Activated B cell treated with CpG ODN at 0.5 μM for 24 hours (primary cell): ENCODE measurements around the gene CEP19. TPM values are rescaled to one million over a fixed set of nuclear protein-coding genes. Genes with fewer than 3 reads are reported as not detected.

Source experiments
- ATAC-seq: fragments of 200-7000 bp; cut with Tn5 transposase; one replicate; pipeline ENCODE4 v1.10.0; 2021; ENCODE audit warnings: low read depth, mild to moderate bottlenecking, moderate library complexity
- CTCF ChIA-PET: fragments of 350-600 bp; sonication (Branson Sonifier 250); formaldehyde crosslinking; loops from one replicate; lab custom pipeline; 2021; ENCODE audit warnings: antibody characterized with exemption; lab: Charles Lee
- POLR2A ChIA-PET: fragments of 350-600 bp; sonication (Branson Sonifier 250); formaldehyde crosslinking; loops from one replicate; lab custom pipeline; 2021; ENCODE audit warnings: antibody characterized with exemption; lab: Charles Lee
- DNase-seq: peaks from one replicate; pipeline ENCODE4 v3.0.0; 2022
- H3K27ac Mint-ChIP-seq: one replicate; pipeline ENCODE4 v1.8.0; 2020; ENCODE audit warnings: mixed read lengths
- H3K27me3 Mint-ChIP-seq: one replicate; pipeline ENCODE4 v1.8.0; 2021; ENCODE audit warnings: mixed read lengths
- H3K36me3 Mint-ChIP-seq: one replicate; pipeline ENCODE4 v1.8.0; 2021; ENCODE audit warnings: low read depth, mixed read lengths
- H3K4me1 Mint-ChIP-seq: one replicate; pipeline ENCODE4 v1.8.0; 2021; ENCODE audit warnings: mixed read lengths
- H3K4me3 Mint-ChIP-seq: one replicate; pipeline ENCODE4 v1.8.0; 2020; ENCODE audit warnings: mild to moderate bottlenecking, mixed read lengths
- H3K9me3 Mint-ChIP-seq: one replicate; pipeline ENCODE4 v1.8.0; 2020; ENCODE audit warnings: mixed read lengths
- CTCF ChIP-seq: fragments of 200-600 bp; IDR thresholded peaks from one replicate; pipeline ENCODE4 v1.8.0; 2022; ENCODE audit warnings: antibody characterized with exemption, mild to moderate bottlenecking
- intact Hi-C: fragments of 100-400 bp; cut with micrococcal nuclease; formaldehyde crosslinking; loops from one replicate; pipeline ENCODE4 v1.15.1; 2024
- total RNA-seq: library from RNA; stranded (reverse); gene quantifications from 2 replicates; pipeline ENCODE4 v1.2.3, GENCODE V29; 2022

The CEP19 gene, protein sequence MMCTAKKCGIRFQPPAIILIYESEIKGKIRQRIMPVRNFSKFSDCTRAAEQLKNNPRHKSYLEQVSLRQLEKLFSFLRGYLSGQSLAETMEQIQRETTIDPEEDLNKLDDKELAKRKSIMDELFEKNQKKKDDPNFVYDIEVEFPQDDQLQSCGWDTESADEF
- 4.0 and 4.1 TPM in 2 replicates for total RNA-seq

GRCh38 chr3:196711838-196712513, at the start of gene CEP19, which contains the start of gene PIGX:
Gene CEP19 (minus strand): TSS chr3:196712250. CDS start chr3:196708657, 3,593 bp downstream.
Gene PIGX (plus strand): TSS chr3:196712377.
- peaks cover 9% of the 10 kb centered on the region for H3K36me3 Mint-ChIP-seq
- no peaks in the 10 kb centered on the region for H3K9me3 Mint-ChIP-seq
- intact Hi-C loops, result loop anchor here (1.0 to 10.0 kb wide), 8 partner anchors 15 to 253 kb away; partner anchors contain the start of genes FBXO45, PAK2, PIGZ and RNF168
- H3K27ac Mint-ChIP-seq, result peak within 1 kb of the TSS; percentile 98
- POLR2A ChIA-PET, result interaction anchor here (0.5 to 2.9 kb wide), 20 partner anchors 14 to 311 kb away, joined by 3 to 44 read pairs (median 5); partner anchors contain the start of genes FBXO45, NRROS, PAK2 and SENP5
- H3K4me3 Mint-ChIP-seq, result peak within 1 kb of the TSS; percentile 91
- H3K4me1 Mint-ChIP-seq, result peaks cover 20% of the 10 kb centered on the region
- TF ChIP-seq CTCF, result no peak
- CTCF ChIA-PET, result interaction anchor here (0.8 to 1.0 kb wide), 2 partner anchors 15 to 102 kb away, joined by 3 to 5 read pairs; no protein-coding TSS in a partner anchor
- ATAC-seq (peak; percentile 80), DNase-seq (peak; percentile 96)
- H3K27me3 Mint-ChIP-seq, result no peaks in the 10 kb centered on the region

DNA sequence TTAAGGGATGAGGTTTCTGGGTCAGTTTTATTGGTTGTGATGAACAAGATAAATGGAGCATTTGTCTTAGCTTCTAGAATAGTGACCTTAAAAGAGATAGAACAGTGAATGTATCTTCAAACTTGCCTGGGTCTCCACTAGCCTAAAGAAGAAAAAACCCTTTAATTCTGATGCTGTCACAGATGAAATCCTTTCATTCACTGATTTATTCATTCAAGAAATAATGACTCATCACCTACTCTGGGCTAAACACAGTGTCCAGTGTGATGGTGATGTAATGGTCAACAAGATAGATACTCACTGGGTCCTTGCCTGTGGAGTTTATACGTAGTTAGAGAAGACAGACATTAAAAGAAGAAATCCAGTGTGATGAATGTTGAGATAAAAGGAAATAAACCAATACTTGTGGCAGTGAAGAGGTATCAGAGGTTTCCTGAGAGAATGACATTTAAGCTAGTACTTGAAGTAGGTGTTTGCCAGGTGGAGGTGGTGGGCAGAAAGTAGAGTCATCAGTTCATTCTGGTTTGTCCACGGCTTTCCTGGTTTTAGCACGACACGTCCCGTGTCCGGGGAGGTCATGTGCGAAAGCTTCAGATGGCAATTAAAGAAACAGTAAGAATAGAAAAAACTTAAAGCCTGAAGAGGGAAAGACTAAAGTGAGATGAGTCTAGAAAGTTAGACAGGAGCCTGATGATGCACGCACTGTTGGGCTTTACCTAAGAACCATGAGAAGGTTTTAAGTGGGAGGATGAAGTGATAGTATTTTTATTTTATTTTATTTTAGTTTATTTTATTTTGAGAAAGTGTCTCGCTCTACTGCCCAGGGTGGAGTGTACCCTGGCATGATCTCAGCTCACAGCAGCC, 46.1 kb upstream of the CEP19 start:
- peak overlapping the region; percentile 62 for H3K27ac Mint-ChIP-seq
- ATAC-seq (no peak), DNase-seq (no peak)
- POLR2A ChIA-PET, result interaction anchor here (0.6 to 1.7 kb wide), 2 partner anchors 9 to 18 kb away, joined by 3 to 6 read pairs; partner anchors contain the start of gene PAK2
- CTCF ChIA-PET, result no interaction called here
- intact Hi-C loops, result no loop called here
- peaks cover 57% of the 10 kb centered on the region for H3K36me3 Mint-ChIP-seq
- H3K4me1 Mint-ChIP-seq, result peaks cover 27% of the 10 kb centered on the region
- no peaks in the 10 kb centered on the region for H3K27me3 Mint-ChIP-seq
- peaks cover 10% of the 10 kb centered on the region for H3K9me3 Mint-ChIP-seq
- TF ChIP-seq CTCF, result no peak
- H3K4me3 Mint-ChIP-seq, result no peak overlapping the region

DNA sequence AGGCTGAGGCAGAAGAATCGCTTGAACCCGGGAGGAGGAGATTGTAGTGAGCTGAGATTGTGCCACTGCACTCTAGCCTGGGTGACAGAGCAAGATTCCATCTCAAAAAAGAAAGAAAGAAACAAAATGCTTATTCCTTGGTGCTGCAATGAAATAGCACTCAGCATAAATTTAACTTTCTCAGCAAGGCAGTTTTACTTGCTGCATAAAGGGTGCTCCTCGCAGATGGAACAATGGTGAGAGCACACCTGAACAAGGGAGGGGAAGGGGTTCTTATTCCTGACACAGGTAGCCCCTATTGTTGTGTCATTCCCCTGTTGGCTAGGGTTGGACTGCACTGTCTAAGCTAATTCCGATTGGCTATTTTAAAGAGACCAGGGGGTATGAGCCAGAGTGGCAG, 44.7 kb upstream of the CEP19 start:
- H3K4me3 Mint-ChIP-seq, result no peak overlapping the region
- ChIA-PET CTCF (no interaction called here), POLR2A (no interaction called here)
- H3K36me3 Mint-ChIP-seq, result peaks cover 58% of the 10 kb centered on the region
- no peak overlapping the region for H3K27ac Mint-ChIP-seq
- peaks cover 25% of the 10 kb centered on the region for H3K4me1 Mint-ChIP-seq
- ATAC-seq (no peak), DNase-seq (no peak)
- intact Hi-C loops, result no loop called here
- no peaks in the 10 kb centered on the region for H3K27me3 Mint-ChIP-seq
- peaks cover 8% of the 10 kb centered on the region for H3K9me3 Mint-ChIP-seq
- TF ChIP-seq CTCF, result no peak

DNA sequence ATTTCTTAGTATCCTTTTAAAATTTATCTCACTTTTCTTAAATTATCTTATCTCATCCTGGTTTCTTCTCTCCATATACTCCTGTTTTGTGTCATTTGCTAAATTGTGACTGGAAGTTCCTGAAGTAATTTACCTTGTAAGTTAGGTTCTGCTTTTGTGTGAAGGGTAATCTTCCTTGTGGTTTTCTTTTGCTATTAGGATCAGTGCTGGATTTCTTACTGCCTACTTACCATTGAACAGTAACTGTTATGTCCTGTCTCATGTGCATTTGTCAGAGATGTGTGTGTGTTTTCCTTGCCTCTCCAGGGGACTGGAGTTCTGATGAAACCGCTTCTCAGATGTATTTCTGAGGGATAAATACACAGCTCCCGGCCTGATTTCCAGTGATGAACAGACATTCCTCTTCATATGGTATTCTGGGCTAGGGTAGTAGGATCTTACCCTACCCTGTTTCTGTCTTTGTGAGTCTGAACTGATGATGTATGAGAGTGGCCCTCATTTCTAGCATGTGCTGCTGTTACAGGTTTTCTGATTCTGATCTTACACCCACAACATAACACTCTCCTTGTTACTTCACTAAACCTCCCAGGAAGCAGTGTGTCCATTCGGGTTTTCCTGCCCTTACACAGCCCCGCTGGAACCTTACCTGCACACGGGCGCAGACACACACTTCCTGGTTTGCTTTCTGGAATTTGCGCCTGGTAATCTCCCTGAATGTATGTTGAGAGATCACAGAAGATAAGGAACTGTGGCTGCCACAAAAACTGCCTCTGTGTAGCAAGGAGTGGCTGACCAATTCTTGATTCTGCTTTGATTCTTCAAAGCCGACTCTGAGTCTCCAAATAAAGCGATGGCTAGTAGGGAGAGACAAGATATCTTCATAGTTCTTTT, 42.3 kb upstream of the CEP19 start:
- ATAC-seq (no peak), DNase-seq (no peak)
- H3K27ac Mint-ChIP-seq, result no peak overlapping the region
- ChIA-PET CTCF (no interaction called here), POLR2A (no interaction called here)
- peaks cover 65% of the 10 kb centered on the region for H3K36me3 Mint-ChIP-seq
- peaks cover 8% of the 10 kb centered on the region for H3K9me3 Mint-ChIP-seq
- no peak overlapping the region for H3K4me3 Mint-ChIP-seq
- no peaks in the 10 kb centered on the region for H3K27me3 Mint-ChIP-seq
- H3K4me1 Mint-ChIP-seq, result peaks cover 39% of the 10 kb centered on the region
- no peak for TF ChIP-seq CTCF
- intact Hi-C loops, result no loop called here
